ENCODE results near the gene GAL3ST2. TPM values are rescaled to one million over a fixed set of nuclear protein-coding genes. Genes with fewer than 3 reads are reported as not detected.
"Not testable (repeated sequence)": the region's sequence is repeated elsewhere in the genome, so short reads cannot be mapped to it uniquely, and the experiment has no call there.

The GAL3ST2 gene
- total RNA-seq, 1 donor from 2014 or later: 1.2 TPM

GRCh38 chr2:241833756-241834526, 57.3 kb downstream of the GAL3ST2 start:
- DNase-seq; H3K36me3 Mint-ChIP-seq (ENCODE audit: low read depth); H3K27ac Mint-ChIP-seq: not testable (repeated sequence)

DNA sequence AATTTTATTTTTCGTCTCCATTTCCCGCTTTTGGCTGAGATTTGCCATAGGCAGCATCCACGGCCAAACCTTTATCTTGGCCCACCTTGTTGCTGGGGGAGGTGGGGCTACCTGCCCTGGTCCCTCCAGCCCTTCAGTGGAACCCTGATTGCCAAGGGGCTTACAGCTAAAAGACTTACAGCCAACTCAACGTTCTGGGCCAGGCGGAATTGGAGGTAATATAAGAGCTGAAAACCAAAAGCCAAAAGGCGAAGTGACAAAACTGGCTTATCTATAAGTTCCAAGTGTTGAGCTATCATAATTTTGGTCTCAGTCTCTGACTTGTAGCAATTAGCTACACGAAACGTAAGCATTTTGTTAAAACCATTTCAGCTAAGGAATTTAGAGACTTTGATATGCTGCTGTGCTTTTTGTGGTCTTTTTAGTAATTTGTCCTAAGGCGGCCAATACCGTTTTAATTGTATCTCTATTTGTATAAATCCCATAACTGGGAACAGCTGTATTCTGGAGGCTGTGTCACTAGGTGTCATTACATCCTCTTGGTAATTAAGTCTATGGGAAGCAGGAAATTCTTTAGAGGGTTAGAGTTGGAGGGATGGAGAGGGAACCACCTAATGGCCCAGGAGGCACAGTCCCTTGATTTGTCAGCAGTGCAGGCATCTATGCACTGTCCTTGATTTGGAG, 58.0 kb downstream of the GAL3ST2 start:
- intact Hi-C loops (cut with micrococcal nuclease): no loop called here
- H3K27me3 Mint-ChIP-seq: peaks cover 62% of the 10 kb centered on the region

More at GRCh38 chr2:241833756-241834526, 57.3 kb downstream of the GAL3ST2 start:
- Mint-ChIP-seq H3K27me3 (peaks cover 59% of the 10 kb centered on the region), H3K4me1 (peaks cover 12% of the 10 kb centered on the region)
- H3K9me3 Mint-ChIP-seq; intact Hi-C loops (cut with micrococcal nuclease); H3K4me3 Mint-ChIP-seq: not testable (repeated sequence)

DNA sequence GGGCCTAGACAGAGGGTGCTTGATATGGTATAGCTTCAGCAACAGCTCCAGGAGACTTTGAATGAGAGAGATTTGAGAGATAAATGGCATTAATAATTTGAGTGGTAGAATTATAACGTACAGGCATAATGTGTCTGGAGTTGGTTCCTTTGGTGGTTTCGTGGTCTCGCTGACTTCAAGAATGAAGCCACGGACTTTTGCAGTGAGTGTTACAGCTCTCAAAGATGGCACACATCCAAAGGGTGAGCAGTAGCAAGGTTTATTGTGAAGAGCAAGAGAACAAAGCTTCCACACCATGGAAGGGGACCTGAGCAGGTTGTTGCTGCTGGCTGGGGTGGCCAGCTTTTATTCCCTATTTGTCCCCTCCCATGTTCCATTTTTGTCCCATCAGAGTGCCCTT, 59.0 kb downstream of the GAL3ST2 start:
- Mint-ChIP-seq H3K4me1 (peaks cover 14% of the 10 kb centered on the region), H3K9me3 (peaks cover 6% of the 10 kb centered on the region), H3K36me3 (ENCODE audit: low read depth) (no peaks in the 10 kb centered on the region), H3K27ac (no peak overlapping the region), H3K4me3 (no peak overlapping the region), H3K27me3 (peaks cover 56% of the 10 kb centered on the region)
- no peak for DNase-seq
- intact Hi-C loops (cut with micrococcal nuclease): no loop called here

More for the DNA sequence above, 58.0 kb downstream of the GAL3ST2 start:
- DNase-seq: no peak
- Mint-ChIP-seq H3K4me3 (no peak overlapping the region), H3K36me3 (ENCODE audit: low read depth) (no peaks in the 10 kb centered on the region), H3K4me1 (peaks cover 12% of the 10 kb centered on the region), H3K27ac (no peak overlapping the region), H3K9me3 (peaks cover 6% of the 10 kb centered on the region)

DNA sequence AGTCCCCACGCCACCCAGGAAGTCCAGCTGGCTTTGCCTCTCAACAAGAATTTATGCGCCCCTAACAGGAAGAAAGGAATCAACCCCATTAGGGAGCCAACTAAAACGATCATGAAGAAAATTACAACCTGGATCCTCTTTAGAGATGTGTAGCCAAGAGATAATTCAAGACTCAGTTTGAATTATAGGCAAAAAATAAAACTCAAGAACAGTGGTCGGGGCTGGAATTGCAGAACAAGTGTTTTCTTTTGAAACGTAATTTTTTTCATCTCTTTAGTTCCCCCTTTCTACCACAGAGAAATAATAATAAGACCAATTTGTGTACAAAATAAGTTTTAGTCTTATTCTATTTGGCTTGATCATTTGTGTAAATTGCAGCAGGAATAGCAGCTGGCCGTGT, 59.7 kb downstream of the GAL3ST2 start:
- H3K27ac Mint-ChIP-seq: no peak overlapping the region
- no peak overlapping the region for H3K4me3 Mint-ChIP-seq
- no peak for DNase-seq
- intact Hi-C loops (cut with micrococcal nuclease): no loop called here
- H3K27me3 Mint-ChIP-seq: peaks cover 53% of the 10 kb centered on the region
- peaks cover 6% of the 10 kb centered on the region for H3K9me3 Mint-ChIP-seq
- peaks cover 14% of the 10 kb centered on the region for H3K4me1 Mint-ChIP-seq
- H3K36me3 Mint-ChIP-seq (ENCODE audit: low read depth): no peaks in the 10 kb centered on the region

DNA sequence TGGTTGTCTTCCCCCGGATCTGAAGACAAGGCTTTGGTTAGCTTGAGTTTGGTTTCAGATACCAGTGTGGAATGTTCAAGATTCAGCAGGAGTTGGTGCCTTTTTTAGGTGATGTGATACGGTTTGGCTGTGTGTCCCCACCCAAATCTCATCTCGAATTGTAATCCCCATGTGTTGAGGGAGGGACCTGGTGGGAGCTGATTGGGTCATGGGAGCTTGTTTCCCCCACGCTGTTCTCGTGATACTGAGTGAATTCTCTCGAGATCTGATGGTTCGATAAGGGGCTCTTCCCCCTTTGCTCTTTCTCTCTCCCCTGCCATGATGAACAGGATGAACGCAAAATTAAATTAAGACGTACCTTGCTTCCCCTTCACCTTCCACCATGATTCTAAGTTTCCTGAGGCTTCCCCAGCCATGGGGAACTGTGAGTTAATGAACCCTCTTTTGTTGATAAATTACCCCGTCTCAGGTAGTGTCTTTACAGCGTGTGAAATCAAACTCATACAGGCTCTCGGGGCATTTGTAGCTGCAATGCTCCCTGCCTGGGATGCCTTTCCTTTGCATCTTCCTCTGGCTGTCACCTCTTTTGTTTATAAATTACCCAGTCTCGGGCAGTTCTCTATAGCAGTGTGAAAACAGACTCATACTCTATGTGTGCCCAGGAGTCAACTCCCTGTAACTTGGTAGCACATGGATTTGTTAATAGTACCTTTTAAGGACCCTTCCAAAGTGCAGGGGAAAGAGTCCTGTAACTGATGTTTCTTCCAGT, 60.8 kb downstream of the GAL3ST2 start:
- Mint-ChIP-seq H3K4me1 (peaks cover 14% of the 10 kb centered on the region), H3K36me3 (ENCODE audit: low read depth) (no peaks in the 10 kb centered on the region), H3K27me3 (peaks cover 46% of the 10 kb centered on the region), H3K9me3 (peaks cover 6% of the 10 kb centered on the region), H3K4me3 (no peak overlapping the region), H3K27ac (no peak overlapping the region)
- intact Hi-C loops (cut with micrococcal nuclease): no loop called here
- no peak for DNase-seq

DNA sequence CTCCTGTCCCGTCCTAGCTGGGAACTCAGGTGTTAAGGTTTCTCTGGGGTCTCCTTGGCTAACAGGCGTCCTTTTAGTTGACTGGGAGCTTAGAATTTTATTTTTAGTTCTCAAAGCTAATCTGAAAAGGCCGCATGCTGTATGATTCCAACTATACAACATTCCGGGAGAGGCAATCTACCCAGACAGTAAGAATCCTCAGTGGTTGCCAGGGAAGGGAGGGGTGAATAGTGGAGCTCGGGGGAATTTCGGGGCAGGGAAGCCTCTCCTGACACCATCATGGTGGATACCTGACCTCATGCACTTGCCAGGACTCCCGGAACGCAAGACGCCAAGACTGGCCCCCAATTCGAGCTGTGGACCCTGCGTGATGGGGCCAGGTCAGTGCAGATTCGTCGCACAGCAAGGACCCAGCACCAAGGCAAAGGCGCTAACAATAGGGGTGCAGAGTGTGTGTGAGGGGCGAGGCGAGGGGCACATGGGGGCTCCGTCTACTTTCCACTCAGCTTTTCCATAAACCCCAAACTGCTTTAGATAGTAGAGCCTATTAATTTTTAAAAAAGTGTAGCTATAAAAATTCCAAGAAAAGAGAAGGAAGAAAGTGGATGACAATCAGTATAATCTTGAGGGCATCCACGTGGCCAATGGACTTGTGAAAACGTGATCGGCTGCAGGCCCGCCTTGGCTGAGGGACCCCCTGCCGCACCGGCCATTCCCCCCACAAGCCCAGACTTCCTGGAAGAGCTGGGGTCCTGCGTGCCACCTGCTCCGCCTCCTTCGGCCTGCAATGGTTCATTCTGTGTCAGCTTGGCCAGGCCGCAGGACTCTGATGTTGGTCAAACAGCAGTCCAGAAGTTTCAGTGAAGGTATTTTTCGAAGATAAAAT, 64.8 kb downstream of the GAL3ST2 start:
- Mint-ChIP-seq H3K27ac (no peak overlapping the region), H3K4me1 (peaks cover 35% of the 10 kb centered on the region), H3K9me3 (peaks cover 6% of the 10 kb centered on the region), H3K36me3 (ENCODE audit: low read depth) (peaks cover 13% of the 10 kb centered on the region), H3K4me3 (no peak overlapping the region), H3K27me3 (peaks cover 21% of the 10 kb centered on the region)
- DNase-seq: no peak
- intact Hi-C loops (cut with micrococcal nuclease): no loop called here

- Mint-ChIP-seq H3K36me3 (ENCODE audit: low read depth) (peaks cover 15% of the 10 kb centered on the region), H3K9me3 (peaks cover 6% of the 10 kb centered on the region), H3K27ac (no peak overlapping the region), H3K4me3 (no peak overlapping the region), H3K4me1 (peaks cover 38% of the 10 kb centered on the region), H3K27me3 (peaks cover 16% of the 10 kb centered on the region)
- DNase-seq: no peak
- intact Hi-C loops (cut with micrococcal nuclease): no loop called here
Measured at GRCh38 chr2:241842067-241842415, 65.4 kb downstream of the GAL3ST2 start.

- Mint-ChIP-seq H3K9me3 (peaks cover 3% of the 10 kb centered on the region), H3K4me3 (peak overlapping the region; percentile 66), H3K27me3 (peaks cover 9% of the 10 kb centered on the region), H3K4me1 (peaks cover 36% of the 10 kb centered on the region), H3K27ac (peak overlapping the region; percentile 84), H3K36me3 (ENCODE audit: low read depth) (peaks cover 15% of the 10 kb centered on the region)
- intact Hi-C loops (cut with micrococcal nuclease): no loop called here
- peak; percentile 85 for DNase-seq
Measured at GRCh38 chr2:241842620-241843211, 66.1 kb downstream of the GAL3ST2 start.

DNA sequence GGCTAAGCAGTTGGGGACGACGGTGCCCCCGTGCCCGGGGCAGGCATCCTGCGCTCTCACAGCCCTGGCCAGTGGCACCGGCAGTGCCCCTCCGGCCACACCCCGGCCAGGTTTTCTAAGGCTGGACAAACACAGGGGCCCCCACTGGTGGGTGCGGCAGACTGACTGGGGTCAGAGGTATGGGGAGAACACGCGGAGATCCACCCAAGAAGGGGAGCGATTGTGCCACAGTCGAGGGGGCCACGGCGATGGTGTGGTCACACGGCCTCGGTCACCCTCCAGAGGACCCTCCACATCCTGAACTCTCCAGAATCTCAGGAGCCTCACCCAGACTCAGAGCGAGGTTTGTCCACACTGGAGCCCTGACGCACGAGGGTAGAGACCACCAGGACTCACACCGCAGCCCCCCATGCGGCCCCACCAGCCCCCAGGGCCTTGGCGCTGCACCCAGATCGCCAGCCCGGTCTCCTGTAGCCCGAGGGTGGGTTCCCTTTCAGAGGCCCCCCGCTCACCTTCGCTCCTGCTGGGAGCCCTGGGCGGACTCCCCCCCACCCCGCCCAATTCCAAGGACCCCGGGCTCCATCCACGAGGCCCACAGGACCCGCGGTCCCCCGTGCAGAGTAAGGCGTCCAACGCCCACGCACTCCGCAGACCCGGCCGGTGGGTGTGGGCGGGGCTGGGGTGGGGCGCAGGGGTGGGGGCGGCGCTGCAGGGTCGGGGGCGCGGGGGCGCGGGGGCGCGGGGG, 66.9 kb downstream of the GAL3ST2 start:
- peaks cover 5% of the 10 kb centered on the region for H3K27me3 Mint-ChIP-seq
- H3K27ac Mint-ChIP-seq: peak overlapping the region; percentile 84
- peaks cover 36% of the 10 kb centered on the region for H3K4me1 Mint-ChIP-seq
- peaks cover 15% of the 10 kb centered on the region for H3K36me3 Mint-ChIP-seq (ENCODE audit: low read depth)
- intact Hi-C loops (cut with micrococcal nuclease): loop anchor here (1.0 kb wide), 4 partner anchors 16 to 108 kb away; no protein-coding TSS in a partner anchor
- DNase-seq: no peak
- H3K4me3 Mint-ChIP-seq: peak overlapping the region; percentile 66
- peaks cover 3% of the 10 kb centered on the region for H3K9me3 Mint-ChIP-seq

- peaks cover 18% of the 10 kb centered on the region for H3K36me3 Mint-ChIP-seq (ENCODE audit: low read depth)
- peak overlapping the region; percentile 89 for H3K27ac Mint-ChIP-seq
- peak; percentile 95 for DNase-seq
- H3K4me3 Mint-ChIP-seq: peak overlapping the region; percentile 73
- peaks cover 3% of the 10 kb centered on the region for H3K9me3 Mint-ChIP-seq
- intact Hi-C loops (cut with micrococcal nuclease): loop anchor here (1.0 kb wide), 4 partner anchors 15 to 109 kb away; no protein-coding TSS in a partner anchor
- peaks cover 34% of the 10 kb centered on the region for H3K4me1 Mint-ChIP-seq
- peaks cover 3% of the 10 kb centered on the region for H3K27me3 Mint-ChIP-seq
Measured at GRCh38 chr2:241844066-241844728, 67.6 kb downstream of the GAL3ST2 start.

- intact Hi-C loops (cut with micrococcal nuclease): loop anchor here (1.0 kb wide), 4 partner anchors 14 to 110 kb away; no protein-coding TSS in a partner anchor
- no peak for DNase-seq
- H3K4me1 Mint-ChIP-seq: peaks cover 34% of the 10 kb centered on the region
- peaks cover 3% of the 10 kb centered on the region for H3K9me3 Mint-ChIP-seq
- peak overlapping the region; percentile 73 for H3K4me3 Mint-ChIP-seq
- peak overlapping the region; percentile 89 for H3K27ac Mint-ChIP-seq
- peaks cover 18% of the 10 kb centered on the region for H3K36me3 Mint-ChIP-seq (ENCODE audit: low read depth)
- H3K27me3 Mint-ChIP-seq: no peaks in the 10 kb centered on the region
Measured at GRCh38 chr2:241844831-241845578, 68.4 kb downstream of the GAL3ST2 start.
